Liver (tissue), 3 donors: ENCODE results near the gene NFIX.

Experiments used
- ATF3 ChIP-seq: IDR thresholded peaks from 2 replicates; pipeline ENCODE4 v1.6.1; 2016; ENCODE audit warnings: antibody characterized with exemption
- CTCF ChIP-seq: fragments of 150-350 bp; IDR thresholded peaks from 2 replicates; pipeline ENCODE4 v1.5.1; 2017; ENCODE audit warnings: improper control_type of control experiment, low read depth, low read length; ENCODE audit not compliant: missing input control
- EGR1 ChIP-seq, 2 donors: IDR thresholded peaks; 2 replicates each; pipeline ENCODE4 v1.6.1; 2016 to 2018; ENCODE audit warnings: antibody characterized with exemption in 2 of 2, low read depth in 2 of 2
- FOXA1 ChIP-seq: IDR thresholded peaks from 2 replicates; pipeline ENCODE4 v1.6.1; 2016; ENCODE audit warnings: antibody characterized with exemption
- GABPA ChIP-seq, 2 donors: IDR thresholded peaks in 1 of 2; conservative IDR thresholded peaks in 1 of 2; 2 replicates each; pipeline ENCODE4 v1.6.1; 2016; ENCODE audit warnings: antibody characterized with exemption in 2 of 2, mild to moderate bottlenecking in 1 of 2, moderate library complexity in 1 of 2
- JUND ChIP-seq, 2 donors: IDR thresholded peaks; 2 replicates each; pipeline ENCODE4 v1.6.1; 2016; ENCODE audit warnings: antibody characterized with exemption in 2 of 2
- MAX ChIP-seq: IDR thresholded peaks from 2 replicates; pipeline ENCODE4 v1.6.1; 2016; ENCODE audit warnings: antibody characterized with exemption
- RAD21 ChIP-seq, 2 donors: IDR thresholded peaks; 2 replicates each; pipeline ENCODE4 v1.6.1; 2016; ENCODE audit warnings: antibody characterized with exemption in 2 of 2, mild to moderate bottlenecking in 2 of 2
- REST ChIP-seq: IDR thresholded peaks from 2 replicates; pipeline ENCODE4 v1.6.1; 2016; ENCODE audit warnings: antibody characterized with exemption, mild to moderate bottlenecking
- TAF1 ChIP-seq: conservative IDR thresholded peaks from 2 replicates; pipeline ENCODE4 v1.6.1; 2016; ENCODE audit warnings: antibody characterized with exemption, mild to moderate bottlenecking
- YY1 ChIP-seq: IDR thresholded peaks from 2 replicates; pipeline ENCODE4 v1.6.1; 2016; ENCODE audit warnings: antibody characterized with exemption, mild to moderate bottlenecking
- donor health status: healthy.
- donor health status: healthy.

GRCh38 chr19:13129384-13129783 is 134.1 kb downstream of the NFIX start:
- TF ChIP-seq CTCF (no peak), TAF1 (no peak), ATF3 (no peak), YY1 (no peak), RAD21 (IDR thresholded peaks at IDR 0.05) (no peak), JUND (IDR thresholded peaks at IDR 0.05) (no peak), MAX (no peak), FOXA1 (no peak), REST (no peak), GABPA (IDR thresholded peaks at IDR 0.05 in 1 of 2, conservative IDR thresholded peaks at IDR 0.05 in 1 of 2) (no peak), EGR1 (IDR thresholded peaks at IDR 0.05; ENCODE audit: low read depth in 2 of 2) (no peak)
